T-helper 22 cell (primary cell): ENCODE measurements around the gene ANKRD13B.

ENCODE experiments used
- DNase-seq: peaks from one replicate; pipeline ENCODE4 v3.0.0-alpha.2; 2020; ENCODE audit warnings: low read depth

ANKRD13B gene

GRCh38 chr17:29568331-29569244 is 24.3 kb upstream of the ANKRD13B start, which contains the start of gene TP53I13:
Gene TP53I13, plus strand, starts transcription at chr17:29568701. Its CDS starts 58 bp downstream, at chr17:29568759.
- DNase-seq = peak; percentile 82

- DNase-seq = no peak
Measured at GRCh38 chr17:29569245-29569950, 23.5 kb upstream of the ANKRD13B start.

DNA sequence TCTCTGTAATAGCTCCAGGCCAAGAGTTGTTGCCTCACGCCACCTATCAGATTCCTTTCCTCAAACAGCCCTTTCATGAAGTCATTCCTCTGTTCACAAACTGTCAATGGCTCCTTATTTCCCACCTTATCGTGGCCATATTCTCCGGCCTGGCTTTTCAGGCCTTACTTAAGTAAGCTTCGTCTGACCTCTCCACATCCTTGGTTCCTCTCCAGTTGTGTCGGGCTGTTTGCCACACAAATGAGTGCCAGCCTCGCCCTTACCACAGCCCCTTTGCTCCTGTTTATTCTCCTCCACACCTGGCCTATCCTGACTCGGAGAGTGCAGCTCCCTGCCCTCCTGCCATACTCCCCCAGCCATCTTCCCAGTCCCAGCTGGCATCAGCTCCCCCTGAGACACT is 22.4 kb upstream of the ANKRD13B start:
- DNase-seq = no peak

GRCh38 chr17:29571486-29571882 is 21.4 kb upstream of the ANKRD13B start:
- no peak for DNase-seq

GRCh38 chr17:29571883-29572681 is 20.9 kb upstream of the ANKRD13B start:
- DNase-seq = no peak

DNA sequence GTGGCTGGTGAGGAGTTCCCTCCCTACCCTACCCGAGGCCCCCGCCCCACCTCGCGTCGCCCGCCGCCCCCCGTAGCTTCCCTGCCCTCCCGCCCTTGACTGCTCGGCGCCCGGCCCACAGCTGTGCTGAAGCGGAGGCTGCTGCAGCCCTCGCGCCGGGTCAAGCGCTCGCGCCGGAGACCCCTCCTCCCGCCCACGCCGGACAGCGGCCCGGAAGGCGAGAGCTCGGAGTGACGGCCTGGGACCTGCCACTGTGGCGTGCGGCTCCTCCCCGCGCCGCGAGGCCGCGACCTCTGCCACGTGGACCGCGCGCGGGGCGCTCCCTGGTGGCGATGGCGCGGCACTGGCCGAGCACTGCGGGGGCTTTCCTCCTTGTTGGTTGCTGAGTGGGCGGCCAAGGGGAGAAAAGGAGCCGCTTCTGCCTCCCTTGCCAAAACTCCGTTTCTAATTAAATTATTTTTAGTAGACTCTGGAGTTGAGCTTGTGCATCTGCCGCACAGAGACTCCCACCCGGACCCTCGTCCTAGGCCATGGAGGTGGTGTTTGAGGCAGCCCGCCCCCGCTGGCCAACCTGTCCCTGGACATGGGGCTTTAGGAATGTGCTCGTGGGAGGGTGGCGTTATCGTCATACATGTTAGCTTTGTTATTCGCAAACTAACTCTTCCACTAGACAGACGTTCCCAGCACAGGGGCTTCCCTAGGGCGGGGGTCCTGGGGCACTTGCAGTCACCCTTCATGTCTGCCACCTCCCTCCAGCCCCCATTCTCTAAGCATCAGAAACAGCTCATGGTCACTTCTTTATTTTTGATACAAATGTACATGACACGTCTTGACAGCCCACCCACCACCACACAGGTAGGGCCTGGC is 20.0 kb upstream of the ANKRD13B start:
- DNase-seq = no peak

DNA sequence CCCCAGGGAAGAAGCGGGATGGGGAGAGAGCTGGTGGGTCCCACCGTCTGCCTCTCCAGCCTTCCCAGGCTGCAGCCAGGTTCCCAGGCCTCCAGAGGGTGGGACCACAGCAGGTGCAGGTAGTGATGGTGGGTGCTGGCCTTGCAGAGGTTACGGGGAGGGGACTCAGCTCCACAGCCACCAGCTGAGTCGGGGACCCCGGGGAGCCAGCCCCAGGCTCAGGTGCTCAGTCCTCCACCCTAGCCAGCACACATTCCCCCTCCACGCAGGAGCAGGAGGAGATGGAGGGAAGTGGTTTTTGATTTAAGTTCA is 19.4 kb upstream of the ANKRD13B start:
- no peak for DNase-seq

- DNase-seq = no peak
Measured at GRCh38 chr17:29573871-29574731, 18.8 kb upstream of the ANKRD13B start.

- DNase-seq = no peak
Measured at GRCh38 chr17:29574732-29575510, 18.0 kb upstream of the ANKRD13B start.

- DNase-seq = no peak
Measured at GRCh38 chr17:29575511-29576213, 17.3 kb upstream of the ANKRD13B start.

DNA sequence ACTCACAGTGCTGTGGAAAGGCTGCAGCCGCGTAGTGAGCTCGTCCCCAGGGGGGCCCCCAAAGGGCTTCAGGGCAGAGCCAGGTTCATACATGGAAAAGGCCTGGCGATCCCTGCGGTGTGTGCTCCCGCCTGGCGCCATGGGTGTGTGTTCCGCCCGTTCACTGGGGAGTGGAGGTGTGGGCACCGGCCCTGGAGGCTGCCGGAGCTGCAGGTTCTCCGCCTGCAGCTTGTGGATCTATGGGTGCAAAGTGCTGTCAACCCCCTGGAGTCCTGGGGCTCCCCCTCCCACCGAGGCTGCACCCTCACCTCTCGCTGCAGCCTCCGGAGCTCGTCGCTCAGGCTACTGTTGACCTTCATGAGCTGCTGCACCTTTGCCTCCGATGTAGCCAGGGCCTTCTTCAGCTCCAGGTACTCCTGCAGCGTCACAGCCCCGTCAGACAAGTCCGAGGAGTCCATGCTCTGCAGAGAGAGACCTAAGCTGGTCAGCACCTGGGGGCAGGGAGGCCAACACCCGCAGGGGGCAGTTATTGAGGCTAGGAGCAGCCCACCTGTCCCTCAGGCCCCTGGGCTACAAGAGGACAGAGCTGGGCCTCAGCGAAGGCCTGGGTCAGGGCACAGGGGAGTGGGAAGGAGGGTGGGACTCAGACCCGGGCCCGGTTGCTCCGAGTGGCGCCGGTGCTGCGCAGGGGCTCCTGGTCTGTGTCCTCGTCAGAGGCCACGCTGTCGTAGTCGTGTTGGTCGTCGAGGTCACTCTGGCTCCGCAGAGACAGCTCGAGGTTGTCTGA is 16.5 kb upstream of the ANKRD13B start:
- DNase-seq = no peak

- no peak for DNase-seq
Measured at GRCh38 chr17:29577001-29577370, 15.9 kb upstream of the ANKRD13B start.

DNA sequence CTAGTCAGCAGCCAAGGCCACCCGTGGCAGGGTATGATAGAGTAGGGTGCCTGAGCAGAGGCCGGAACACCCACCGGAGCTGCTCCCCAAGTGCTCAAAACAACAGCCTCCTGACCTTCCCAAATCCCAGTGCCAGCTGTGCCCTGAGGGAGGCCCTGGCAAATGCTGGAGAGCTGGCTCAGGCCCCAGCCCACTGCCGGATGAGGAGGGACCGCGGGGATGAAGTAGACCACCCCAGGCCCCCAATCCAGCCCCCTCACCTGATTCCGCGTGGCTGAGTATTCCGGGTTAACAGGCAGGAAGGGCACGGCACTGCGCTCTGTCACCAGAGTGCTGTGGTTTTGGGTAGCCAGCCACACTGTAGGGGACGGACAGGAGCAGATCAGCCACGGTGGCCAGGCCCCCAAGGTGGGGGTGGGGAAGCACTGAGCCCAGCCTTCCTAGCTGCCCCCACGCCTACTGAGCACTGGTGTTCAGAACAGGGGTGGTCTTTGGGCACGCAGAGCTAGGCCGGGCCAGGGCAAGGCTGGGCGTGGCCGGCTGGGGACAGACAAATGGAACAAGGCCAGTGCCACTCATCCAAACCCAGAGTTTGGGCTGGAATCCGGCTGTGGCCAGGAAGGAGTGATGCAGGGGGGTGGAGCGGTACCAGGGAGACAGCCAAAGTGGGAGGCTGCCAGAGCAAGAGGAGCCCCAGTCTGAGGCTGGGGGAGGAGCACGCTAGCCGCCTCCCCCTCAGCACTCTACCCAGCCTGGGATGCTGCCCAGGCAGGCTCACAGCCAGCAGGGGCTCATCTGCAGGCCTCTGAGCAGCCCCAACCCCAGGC is 15.3 kb upstream of the ANKRD13B start:
- DNase-seq = no peak

DNA sequence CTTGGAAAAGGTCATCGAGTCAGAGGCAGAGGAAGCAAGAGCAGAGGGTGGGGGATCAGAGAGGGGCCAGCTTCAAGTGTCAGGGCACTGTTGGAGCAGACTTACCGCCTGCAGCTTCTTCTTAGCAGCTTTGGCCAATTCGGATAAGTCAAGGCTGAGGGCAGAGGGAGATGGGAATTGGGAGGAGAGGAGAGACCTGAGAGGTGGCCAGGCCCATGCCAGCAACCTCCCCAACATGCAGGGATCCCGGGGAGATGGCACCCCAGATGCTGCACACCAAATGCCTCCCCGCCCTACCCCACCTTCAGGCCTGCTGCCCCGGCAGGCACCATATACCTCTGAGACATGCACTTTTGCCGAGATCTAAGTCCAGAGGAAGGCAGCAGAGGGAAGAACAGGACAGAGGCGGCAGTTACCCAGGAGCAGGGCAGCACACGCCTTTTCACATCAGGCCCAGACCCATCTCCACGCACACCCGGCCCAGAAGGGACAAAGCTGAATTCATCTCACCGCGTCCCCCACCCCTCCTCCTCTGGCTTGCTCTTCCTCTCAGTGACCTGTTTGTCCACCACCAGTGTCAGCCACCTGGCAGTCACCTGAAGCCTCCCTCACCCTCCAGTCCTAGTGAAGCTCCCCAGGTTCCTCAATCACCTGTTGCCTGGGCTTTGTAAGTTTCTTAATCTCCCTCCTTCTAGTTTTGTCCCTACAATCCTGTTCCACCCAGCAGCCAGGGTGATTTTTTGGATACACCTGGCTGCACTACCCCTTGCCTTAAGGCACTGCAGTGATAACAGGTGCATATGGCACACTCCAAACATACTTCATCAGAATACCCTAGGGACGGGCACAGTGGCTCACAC is 14.1 kb upstream of the ANKRD13B start:
- DNase-seq = no peak

DNA sequence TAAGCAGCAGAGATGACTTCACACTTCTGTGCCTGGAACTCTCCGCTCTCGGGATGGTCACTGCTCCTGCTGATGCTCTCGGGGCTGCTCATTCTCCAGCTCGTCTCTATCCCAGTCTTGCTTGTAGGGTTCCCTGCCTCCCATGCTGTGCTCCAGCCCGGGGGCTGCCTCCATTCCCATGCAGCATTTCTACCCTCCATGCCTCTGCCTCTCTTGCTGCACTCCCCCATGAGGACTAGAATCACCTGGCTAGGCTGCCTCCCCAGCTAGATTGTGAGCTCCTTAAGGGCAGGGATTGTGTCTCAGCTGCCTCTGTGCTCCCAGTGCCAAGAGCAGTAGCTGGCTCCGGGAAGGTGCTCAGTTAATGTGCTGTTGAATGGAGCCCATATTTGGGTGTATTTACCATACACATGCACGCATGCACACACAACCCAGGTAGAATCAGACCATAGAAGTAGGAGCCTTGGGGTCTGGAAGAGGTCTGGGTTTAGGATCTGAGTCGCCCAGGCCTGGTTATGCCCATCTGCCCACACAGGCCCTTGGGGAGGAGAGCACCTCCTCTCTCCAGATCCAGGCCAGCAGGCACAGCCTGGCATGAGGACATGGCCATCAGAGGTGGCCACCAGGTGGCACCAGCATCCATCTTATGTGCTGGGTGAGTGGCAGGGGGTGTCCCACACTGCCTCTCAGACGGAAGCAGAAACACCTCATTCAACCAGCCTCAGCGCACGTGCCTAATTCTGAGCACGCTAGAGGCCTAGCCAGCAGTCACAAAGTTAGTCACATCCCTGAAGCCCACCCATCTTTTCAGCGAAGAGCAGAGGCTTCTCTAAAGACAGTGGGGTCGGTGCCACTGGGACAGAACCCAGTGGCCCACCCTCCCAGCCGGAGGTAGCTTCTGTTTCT is 12.8 kb upstream of the ANKRD13B start:
- peak; percentile 78 for DNase-seq
